Keratinocyte (primary cell): ENCODE results near the gene PHACTR1. TPM values are rescaled to one million over a fixed set of nuclear protein-coding genes. Genes with fewer than 3 reads are reported as not detected.

ENCODE experiments used
- DNase-seq: peaks from one replicate; pipeline ENCODE4 v3.0.0-alpha.2; 2011; ENCODE audit warnings: low read depth, missing footprints, low spot score
- FAIRE-seq: peaks from 2 replicates; lab custom pipeline; 2011; peaks lifted over from hg19 to GRCh38; lab: Jason Lieb, UNC
- H2AFZ ChIP-seq: 2 replicates; pipeline ENCODE4 v1.6.0; 2012; ENCODE audit warnings: low read length, control low read depth, inconsistent platforms; ENCODE audit not compliant: control insufficient read depth
- H3K27ac ChIP-seq: 2 replicates; pipeline ENCODE4 v1.5.1; 2011; ENCODE audit warnings: low read length; ENCODE audit not compliant: control insufficient read depth, insufficient read depth
- H3K27me3 ChIP-seq: 3 replicates; pipeline ENCODE4 v1.6.0; 2011; ENCODE audit warnings: low read length; ENCODE audit not compliant: control insufficient read depth, insufficient read depth; ENCODE audit errors: extremely low read depth
- H3K36me3 ChIP-seq, 2 experiments: 2 replicates in 1 of 2; 3 replicates in 1 of 2; pipeline ENCODE4 v1.5.1; 2011; ENCODE audit warnings: low read length in 2 of 2, mild to moderate bottlenecking in 1 of 2; ENCODE audit not compliant: control insufficient read depth in 2 of 2, insufficient read depth in 2 of 2; ENCODE audit errors: extremely low read depth in 1 of 2
- H3K4me1 ChIP-seq: 3 replicates; pipeline ENCODE4 v1.5.1; 2011; ENCODE audit warnings: low read length; ENCODE audit not compliant: control insufficient read depth, insufficient read depth; ENCODE audit errors: extremely low read depth
- H3K4me2 ChIP-seq: 3 replicates; pipeline ENCODE4 v1.6.0; 2011; ENCODE audit warnings: low read depth, low read length; ENCODE audit not compliant: control insufficient read depth, insufficient read depth; ENCODE audit errors: extremely low read depth
- H3K4me3 ChIP-seq, 3 experiments: fragments of 200-600 bp in 1 of 3; sonication (generic) in 1 of 3; 2 replicates in 2 of 3; 3 replicates in 1 of 3; pipeline ENCODE4 v1.5.1; 2011 to 2016; ENCODE audit warnings: low read length in 3 of 3, mild to moderate bottlenecking in 3 of 3, control low read depth in 2 of 3, inconsistent platforms in 1 of 3, low read depth in 1 of 3, mixed read lengths in 1 of 3, mixed run types in 1 of 3, moderate library complexity in 1 of 3; ENCODE audit not compliant: control insufficient read depth in 2 of 3, insufficient read depth in 2 of 3; ENCODE audit errors: extremely low read depth in 1 of 3
- H3K79me2 ChIP-seq: 2 replicates; pipeline ENCODE4 v1.6.0; 2012; ENCODE audit warnings: low read length; ENCODE audit not compliant: control insufficient read depth, insufficient read depth
- H3K9ac ChIP-seq: 3 replicates; pipeline ENCODE4 v1.6.0; 2011; ENCODE audit warnings: low read length; ENCODE audit not compliant: control insufficient read depth, insufficient read depth; ENCODE audit errors: extremely low read depth
- H3K9me1 ChIP-seq: 3 replicates; pipeline ENCODE4 v1.6.0; 2011; ENCODE audit warnings: low read length; ENCODE audit not compliant: control insufficient read depth, insufficient read depth; ENCODE audit errors: extremely low read depth
- H3K9me3 ChIP-seq: 2 replicates; pipeline ENCODE4 v1.5.1; 2012; ENCODE audit warnings: low read depth, low read length; ENCODE audit not compliant: control insufficient read depth
- H4K20me1 ChIP-seq: 3 replicates; pipeline ENCODE4 v1.6.0; 2011; ENCODE audit warnings: low read length; ENCODE audit not compliant: control insufficient read depth, insufficient read depth; ENCODE audit errors: extremely low read depth
- CTCF ChIP-seq, 3 experiments: IDR thresholded peaks in 1 of 3; conservative IDR thresholded peaks in 1 of 3; optimal IDR thresholded peaks in 1 of 3; 2 replicates in 2 of 3; 3 replicates in 1 of 3; pipeline versions ENCODE3 to v1.5.1; 2011; ENCODE audit warnings: low read length in 3 of 3, mild to moderate bottlenecking in 3 of 3, moderate library complexity in 2 of 3, control low read depth in 1 of 3, inconsistent platforms in 1 of 3; ENCODE audit not compliant: insufficient read depth in 2 of 3; ENCODE audit errors: extremely low read depth in 1 of 3
- EZH2 ChIP-seq: IDR thresholded peaks from one replicate; pipeline ENCODE4 v1.6.1; 2012; ENCODE audit warnings: inconsistent platforms, mild to moderate bottlenecking, low read length, moderate library complexity
- dilution Hi-C: fragments of 300-500 bp; cut with MboI; formaldehyde crosslinking; loops from one replicate; pipeline ENCODE4 v1.7.0; 2020; ENCODE audit warnings: low sequenced_read_pairs; ENCODE audit not compliant: extremely low pct_ligation_motif_present
- polyA plus RNA-seq, 5 experiments: library from polyadenylated mRNA; depleted of rRNA in 3 of 5; stranded (reverse) in 3 of 5; stranded (forward) in 1 of 5; unstranded in 1 of 5; fragments of >200 nt; gene quantifications; 1 replicate in 1 of 5; 2 replicates in 3 of 5; 3 replicates in 1 of 5; pipeline versions ENCODE4 v1.2.1 to v1.2.3, GENCODE V29; 2011 to 2012; ENCODE audit warnings: missing spikeins in 2 of 5, low read depth in 1 of 5, low replicate concordance in 1 of 5

The PHACTR1 gene
- polyA plus RNA-seq, 1 donor (not counting 4 experiments of a cell fraction or from before 2014, with no cell fraction given) = 0.22 TPM

GRCh38 chr6:13163161-13163944 lies 446.8 kb downstream of the PHACTR1 start:
- Histone ChIP-seq H3K79me2 (no peaks in the 10 kb centered on the region), H3K27me3 (no peaks in the 10 kb centered on the region)

GRCh38 chr6:13164291-13164690 lies 447.7 kb downstream of the PHACTR1 start:
- TF ChIP-seq EZH2 = no peak
- no peak for TF ChIP-seq CTCF (optimal IDR thresholded peaks at IDR 0.05 in 1 of 3, IDR thresholded peaks at IDR 0.05 in 1 of 3, conservative IDR thresholded peaks at IDR 0.05 in 1 of 3; ENCODE audit: extremely low read depth in 1 of 3, insufficient read depth in 2 of 3, low read length in 3 of 3)
- no peak for FAIRE-seq

More at GRCh38 chr6:13163161-13163944, 446.8 kb downstream of the PHACTR1 start:
- FAIRE-seq (no peak), DNase-seq (no peak)
- Histone ChIP-seq H2AFZ (no peak overlapping the region), H4K20me1 (no peaks in the 10 kb centered on the region), H3K4me2 (no peak overlapping the region), H3K9me1 (no peaks in the 10 kb centered on the region), H3K4me3 (no peak overlapping the region), H3K9ac (no peak overlapping the region), H3K27ac (no peak overlapping the region), H3K9me3 (no peaks in the 10 kb centered on the region), H3K4me1 (no peaks in the 10 kb centered on the region), H3K36me3 (no peaks in the 10 kb centered on the region)
- no peak for TF ChIP-seq EZH2
- no peak for TF ChIP-seq CTCF (optimal IDR thresholded peaks at IDR 0.05 in 1 of 3, IDR thresholded peaks at IDR 0.05 in 1 of 3, conservative IDR thresholded peaks at IDR 0.05 in 1 of 3; ENCODE audit: extremely low read depth in 1 of 3, insufficient read depth in 2 of 3, low read length in 3 of 3)
- dilution Hi-C loops = no loop called here

More at GRCh38 chr6:13164291-13164690, 447.7 kb downstream of the PHACTR1 start:
- no peaks in the 10 kb centered on the region for H3K9me3 ChIP-seq
- no peak for DNase-seq
- no peaks in the 10 kb centered on the region for H3K9me1 ChIP-seq
- H3K36me3 ChIP-seq = no peaks in the 10 kb centered on the region
- H3K27me3 ChIP-seq = no peaks in the 10 kb centered on the region
- H3K4me1 ChIP-seq = no peaks in the 10 kb centered on the region
- dilution Hi-C loops = no loop called here
- no peaks in the 10 kb centered on the region for H4K20me1 ChIP-seq
- H3K4me2 ChIP-seq = no peak overlapping the region
- no peak overlapping the region for H2AFZ ChIP-seq
- no peak overlapping the region for H3K4me3 ChIP-seq
- H3K79me2 ChIP-seq = no peaks in the 10 kb centered on the region
- H3K9ac ChIP-seq = no peak overlapping the region
- H3K27ac ChIP-seq = no peak overlapping the region
